ENCODE measurements around the gene ZCCHC2. TPM values are rescaled to one million over a fixed set of nuclear protein-coding genes. Genes with fewer than 3 reads are reported as not detected.

Gene ZCCHC2
- total and polyA plus RNA-seq, 2 experiments from 2014 or later = 3.3 to 14.9 TPM

GRCh38 chr18:62614494-62614893 is 91.7 kb downstream of the ZCCHC2 start:
- H3K36me3 ChIP-seq (replicated peaks; ENCODE audit: insufficient read depth, low read depth) = no peaks in the 10 kb centered on the region
- no peaks in the 10 kb centered on the region for H3K27me3 ChIP-seq
- no peaks in the 10 kb centered on the region for H3K9me3 ChIP-seq (ENCODE audit: low read depth)
- no peak for DNase-seq (ENCODE audit: low spot score)
- WGBS (ENCODE audit: low lambda C conversion rate, missing lambda C conversion rate) = 94% methylated on average over 8 of the region's 9 CpGs
- no peak overlapping the region for H3K4me3 ChIP-seq
- H3K27ac ChIP-seq = no peak overlapping the region
- H2AFZ ChIP-seq = no peak overlapping the region
- no peaks in the 10 kb centered on the region for H3K79me2 ChIP-seq
- TF ChIP-seq EZH2phosphoT487 (IDR thresholded peaks at IDR 0.05; ENCODE audit: low read depth, severe bottlenecking, unreplicated experiment) (no peak), EZH2 (IDR thresholded peaks at IDR 0.05; ENCODE audit: borderline replicate concordance) (no peak), CTCF (IDR thresholded peaks at IDR 0.05; ENCODE audit: poor library complexity) (no peak)
- no peak overlapping the region for H3K4me2 ChIP-seq
- H3K4me1 ChIP-seq (ENCODE audit: insufficient read depth) = peaks cover 9% of the 10 kb centered on the region
- no peaks in the 10 kb centered on the region for H3K9me2 ChIP-seq (replicated peaks; ENCODE audit: insufficient read depth)
- no peaks in the 10 kb centered on the region for H4K20me1 ChIP-seq (ENCODE audit: insufficient read depth, poor library complexity, severe bottlenecking)

- no peaks in the 10 kb centered on the region for H3K27me3 ChIP-seq
- no peak overlapping the region for H3K4me3 ChIP-seq
- H3K27ac ChIP-seq = no peak overlapping the region
- no peak overlapping the region for H3K4me2 ChIP-seq
- H3K36me3 ChIP-seq (replicated peaks; ENCODE audit: insufficient read depth, low read depth) = no peaks in the 10 kb centered on the region
- WGBS (ENCODE audit: low lambda C conversion rate, missing lambda C conversion rate) = 89% methylated on average over 18 of the region's 18 CpGs
- H3K9me3 ChIP-seq (ENCODE audit: low read depth) = no peaks in the 10 kb centered on the region
- H4K20me1 ChIP-seq (ENCODE audit: insufficient read depth, poor library complexity, severe bottlenecking) = no peaks in the 10 kb centered on the region
- no peak for TF ChIP-seq CTCF (IDR thresholded peaks at IDR 0.05; ENCODE audit: poor library complexity)
- TF ChIP-seq EZH2phosphoT487 (IDR thresholded peaks at IDR 0.05; ENCODE audit: low read depth, severe bottlenecking, unreplicated experiment) = no peak
- no peak for TF ChIP-seq EZH2 (IDR thresholded peaks at IDR 0.05; ENCODE audit: borderline replicate concordance)
- peaks cover 5% of the 10 kb centered on the region for H3K4me1 ChIP-seq (ENCODE audit: insufficient read depth)
- no peak overlapping the region for H2AFZ ChIP-seq
- no peaks in the 10 kb centered on the region for H3K79me2 ChIP-seq
- H3K9me2 ChIP-seq (replicated peaks; ENCODE audit: insufficient read depth) = no peaks in the 10 kb centered on the region
- DNase-seq (ENCODE audit: low spot score) = no peak
Observed at GRCh38 chr18:62616331-62616805, 93.5 kb downstream of the ZCCHC2 start.

GRCh38 chr18:62617793-62618591 is 95.2 kb downstream of the ZCCHC2 start:
- H3K36me3 ChIP-seq (replicated peaks; ENCODE audit: insufficient read depth, low read depth) = no peaks in the 10 kb centered on the region
- H3K4me2 ChIP-seq = no peak overlapping the region
- no peak overlapping the region for H3K4me3 ChIP-seq
- H3K27me3 ChIP-seq = no peaks in the 10 kb centered on the region
- WGBS (ENCODE audit: low lambda C conversion rate, missing lambda C conversion rate) = 88% methylated on average over 8 of the region's 8 CpGs
- no peak overlapping the region for H2AFZ ChIP-seq
- H3K27ac ChIP-seq = no peak overlapping the region
- no peaks in the 10 kb centered on the region for H3K9me3 ChIP-seq (ENCODE audit: low read depth)
- DNase-seq (ENCODE audit: low spot score) = no peak
- no peaks in the 10 kb centered on the region for H3K79me2 ChIP-seq
- H4K20me1 ChIP-seq (ENCODE audit: insufficient read depth, poor library complexity, severe bottlenecking) = no peaks in the 10 kb centered on the region
- H3K9me2 ChIP-seq (replicated peaks; ENCODE audit: insufficient read depth) = no peaks in the 10 kb centered on the region
- H3K4me1 ChIP-seq (ENCODE audit: insufficient read depth) = no peaks in the 10 kb centered on the region
- no peak for TF ChIP-seq EZH2phosphoT487 (IDR thresholded peaks at IDR 0.05; ENCODE audit: low read depth, severe bottlenecking, unreplicated experiment)
- no peak for TF ChIP-seq EZH2 (IDR thresholded peaks at IDR 0.05; ENCODE audit: borderline replicate concordance)
- no peak for TF ChIP-seq CTCF (IDR thresholded peaks at IDR 0.05; ENCODE audit: poor library complexity)

Measured in hepatocyte (in vitro differentiated cells).